Retinal pigment epithelial cell (primary cell): ENCODE measurements around the gene KLHL17.

Experiments used
- DNase-seq: peaks from one replicate; pipeline ENCODE4 v3.0.0-alpha.2; 2010; ENCODE audit warnings: low read depth
- H3K4me3 ChIP-seq: 2 replicates; pipeline ENCODE4 v1.5.1; 2011; ENCODE audit warnings: mild to moderate bottlenecking, low read length, control low read depth, moderate library complexity
- TF ChIP-seq, protein P1 (sequence below): conservative IDR thresholded peaks from 2 replicates; pipeline ENCODE4 v1.5.1; 2011; ENCODE audit warnings: low read depth, low read length, control low read depth, inconsistent platforms

The KLHL17 gene

GRCh38 chr1:955474-955873 lies 4.9 kb upstream of the KLHL17 start:
- DNase-seq = no peak
- no peak overlapping the region for H3K4me3 ChIP-seq
- TF ChIP-seq, protein P1, sequence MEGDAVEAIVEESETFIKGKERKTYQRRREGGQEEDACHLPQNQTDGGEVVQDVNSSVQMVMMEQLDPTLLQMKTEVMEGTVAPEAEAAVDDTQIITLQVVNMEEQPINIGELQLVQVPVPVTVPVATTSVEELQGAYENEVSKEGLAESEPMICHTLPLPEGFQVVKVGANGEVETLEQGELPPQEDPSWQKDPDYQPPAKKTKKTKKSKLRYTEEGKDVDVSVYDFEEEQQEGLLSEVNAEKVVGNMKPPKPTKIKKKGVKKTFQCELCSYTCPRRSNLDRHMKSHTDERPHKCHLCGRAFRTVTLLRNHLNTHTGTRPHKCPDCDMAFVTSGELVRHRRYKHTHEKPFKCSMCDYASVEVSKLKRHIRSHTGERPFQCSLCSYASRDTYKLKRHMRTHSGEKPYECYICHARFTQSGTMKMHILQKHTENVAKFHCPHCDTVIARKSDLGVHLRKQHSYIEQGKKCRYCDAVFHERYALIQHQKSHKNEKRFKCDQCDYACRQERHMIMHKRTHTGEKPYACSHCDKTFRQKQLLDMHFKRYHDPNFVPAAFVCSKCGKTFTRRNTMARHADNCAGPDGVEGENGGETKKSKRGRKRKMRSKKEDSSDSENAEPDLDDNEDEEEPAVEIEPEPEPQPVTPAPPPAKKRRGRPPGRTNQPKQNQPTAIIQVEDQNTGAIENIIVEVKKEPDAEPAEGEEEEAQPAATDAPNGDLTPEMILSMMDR = no peak

DNA sequence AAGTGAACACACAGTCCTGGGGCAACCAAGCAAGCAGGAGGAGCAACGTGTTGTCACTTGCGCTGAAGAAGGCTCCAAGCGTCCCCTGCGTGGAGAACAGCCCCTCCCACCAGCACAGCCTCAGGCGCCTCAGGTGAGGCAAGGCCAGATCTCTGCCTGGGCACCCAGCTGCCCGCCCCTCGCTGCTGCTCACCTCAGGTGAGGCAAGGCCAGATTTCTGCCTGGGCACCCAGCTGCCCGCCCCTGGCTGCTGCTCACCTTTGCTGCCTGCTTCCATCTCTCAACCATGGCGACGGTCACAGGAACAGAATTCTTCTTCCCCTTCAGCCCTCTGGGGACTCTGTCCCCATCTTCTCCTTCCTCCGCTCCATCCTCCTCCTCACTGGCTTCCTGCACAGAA lies 3.7 kb upstream of the KLHL17 start:
- TF ChIP-seq, protein P1 = no peak
- no peak for DNase-seq
- no peak overlapping the region for H3K4me3 ChIP-seq

- TF ChIP-seq, protein P1 = no peak
- DNase-seq = no peak
- H3K4me3 ChIP-seq = peak within 1 kb of the TSS; percentile 99
Measured at GRCh38 chr1:958823-959730, 1.3 kb upstream of the KLHL17 start, which contains the start of gene NOC2L. NOC2L (minus strand) TSS chr1:959256; CDS start chr1:959240, 16 bp downstream.

DNA sequence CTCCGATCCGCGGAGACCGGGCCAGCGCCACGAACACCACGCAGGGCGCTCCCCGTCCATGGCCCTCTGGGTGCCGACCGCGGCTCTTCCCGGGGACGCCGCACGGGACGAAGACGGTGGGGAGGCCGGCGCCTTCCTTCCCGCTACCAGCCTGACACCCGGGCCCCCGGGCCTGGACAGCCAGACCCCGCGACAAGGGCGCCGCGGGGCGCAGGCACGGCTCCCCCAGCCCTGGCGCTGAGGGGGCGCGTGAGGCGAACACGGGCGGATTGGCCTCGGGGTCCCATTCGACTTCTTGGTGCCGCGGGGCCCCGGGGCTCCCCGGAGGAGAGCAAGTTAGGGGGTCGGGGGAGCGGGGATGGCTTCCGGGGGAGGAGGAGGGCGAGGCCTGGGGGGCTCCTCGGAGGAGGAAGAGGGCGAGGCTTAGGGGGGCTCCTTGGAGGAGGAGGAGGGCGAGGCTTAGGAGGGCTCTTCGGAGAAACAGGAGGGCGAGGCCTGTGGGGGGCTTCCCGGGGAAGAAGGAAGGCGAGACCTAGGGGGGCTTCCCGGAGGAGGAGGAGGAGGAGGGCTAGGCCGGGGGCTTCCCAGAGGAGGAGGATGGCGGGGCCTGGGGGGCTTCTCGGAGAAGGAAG lies 537 bp upstream of the KLHL17 start:
- H3K4me3 ChIP-seq = peak overlapping the region; percentile 39
- no peak for DNase-seq
- TF ChIP-seq, protein P1 = no peak

GRCh38 chr1:961132-961669 lies 817 bp downstream of the KLHL17 start:
- H3K4me3 ChIP-seq = peak overlapping the region; percentile 39
- TF ChIP-seq, protein P1 = no peak
- no peak for DNase-seq

DNA sequence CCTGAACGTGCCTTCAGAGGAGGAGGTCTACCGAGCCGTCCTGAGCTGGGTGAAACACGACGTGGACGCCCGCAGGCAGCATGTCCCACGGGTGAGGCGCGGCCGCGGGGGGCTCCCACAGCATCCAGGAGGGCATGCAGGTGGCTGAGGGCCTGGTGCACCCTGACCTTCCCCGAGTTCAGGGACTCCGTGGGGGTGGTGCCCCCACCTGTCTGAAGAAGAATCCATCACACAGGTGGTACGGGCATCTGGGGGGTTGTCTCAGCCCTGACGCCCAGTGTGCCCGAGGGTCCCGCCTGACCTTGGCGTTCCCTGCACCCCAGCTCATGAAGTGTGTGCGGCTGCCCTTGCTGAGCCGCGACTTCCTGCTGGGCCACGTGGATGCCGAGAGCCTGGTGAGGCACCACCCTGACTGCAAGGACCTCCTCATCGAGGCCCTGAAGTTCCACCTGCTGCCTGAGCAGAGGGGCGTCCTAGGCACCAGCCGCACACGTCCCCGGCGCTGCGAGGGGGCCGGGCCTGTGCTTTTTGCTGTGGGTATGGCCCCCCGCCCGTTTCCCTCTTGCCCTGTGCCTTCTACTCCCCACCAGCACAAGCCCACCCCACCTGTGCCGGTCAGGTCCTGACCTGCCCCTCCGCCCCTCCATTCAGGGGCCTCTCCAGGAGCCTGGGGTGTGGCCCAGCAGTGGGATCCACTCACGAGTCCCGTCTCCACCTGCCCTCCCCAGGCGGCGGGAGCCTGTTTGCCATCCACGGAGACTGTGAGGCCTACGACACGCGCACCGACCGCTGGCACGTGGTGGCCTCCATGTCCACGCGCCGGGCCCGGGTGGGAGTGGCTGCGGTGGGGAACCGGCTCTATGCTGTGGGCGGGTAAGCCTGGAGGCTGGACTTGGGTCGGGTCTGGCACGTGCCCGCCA lies 2.3 kb downstream of the KLHL17 start:
- TF ChIP-seq, protein P1 = no peak
- DNase-seq = no peak
- H3K4me3 ChIP-seq = no peak overlapping the region
